Dermis microvascular lymphatic vessel endothelial cell (primary cell): ENCODE data around the gene WDFY1. TPM values are rescaled to one million over a fixed set of nuclear protein-coding genes. Genes with fewer than 3 reads are reported as not detected.

Experiments used
- DNase-seq, 2 donors: peaks; one replicate each; pipeline versions ENCODE4 v3.0.0 to v3.0.0-alpha.2; 2010; ENCODE audit warnings: low read depth in 2 of 2
- total RNA-seq: library from RNA; depleted of rRNA; stranded (reverse); fragments of >200 nt; gene quantifications from 2 replicates; pipeline ENCODE4 v1.2.1, GENCODE V29; 2014

The WDFY1 gene
- total RNA-seq, 1 donor from 2014 or later = 87.0 TPM

- no peak for DNase-seq
Measured at GRCh38 chr2:223860809-223861738, 84.1 kb downstream of the WDFY1 start.

- no peak for DNase-seq
Measured at GRCh38 chr2:223859070-223859469, 86.1 kb downstream of the WDFY1 start.

- no peak for DNase-seq
Measured at GRCh38 chr2:223856584-223856983, 88.6 kb downstream of the WDFY1 start.

GRCh38 chr2:223856021-223856420 lies 89.1 kb downstream of the WDFY1 start:
- no peak for DNase-seq

- no peak for DNase-seq
Measured at GRCh38 chr2:223855426-223855825, 89.7 kb downstream of the WDFY1 start.

GRCh38 chr2:223854741-223855140 lies 90.4 kb downstream of the WDFY1 start:
- DNase-seq = no peak

- DNase-seq = no peak
Measured at GRCh38 chr2:223853425-223853837, 91.7 kb downstream of the WDFY1 start.

- no peak for DNase-seq
Measured at GRCh38 chr2:223852281-223852795, 92.8 kb downstream of the WDFY1 start.

GRCh38 chr2:223847410-223847809 lies 97.7 kb downstream of the WDFY1 start:
- no peak for DNase-seq

GRCh38 chr2:223846515-223846914 lies 98.6 kb downstream of the WDFY1 start:
- DNase-seq = no peak

GRCh38 chr2:223841436-223842190 lies 103.5 kb downstream of the WDFY1 start:
- no peak for DNase-seq

GRCh38 chr2:223837287-223838061 lies 107.7 kb downstream of the WDFY1 start, which contains the start of gene AP1S3:
Gene AP1S3 (minus strand): TSS chr2:223837582. CDS start chr2:223837450, 132 bp downstream.
- peak in 1 of 2 donors; percentile 59 for DNase-seq

- no peak for DNase-seq
Measured at GRCh38 chr2:223835701-223836532, 109.2 kb downstream of the WDFY1 start.

- DNase-seq = no peak
Measured at GRCh38 chr2:223834431-223834830, 110.7 kb downstream of the WDFY1 start.

- DNase-seq = no peak
Measured at GRCh38 chr2:223832241-223832903, 112.8 kb downstream of the WDFY1 start.

- no peak for DNase-seq
Measured at GRCh38 chr2:223829128-223829527, 116.0 kb downstream of the WDFY1 start.

GRCh38 chr2:223828314-223828713 lies 116.8 kb downstream of the WDFY1 start:
- DNase-seq = no peak

- DNase-seq = no peak
Measured at GRCh38 chr2:223826995-223827394, 118.1 kb downstream of the WDFY1 start.
